ENCODE results near the gene RELB.

RELB gene

DNA sequence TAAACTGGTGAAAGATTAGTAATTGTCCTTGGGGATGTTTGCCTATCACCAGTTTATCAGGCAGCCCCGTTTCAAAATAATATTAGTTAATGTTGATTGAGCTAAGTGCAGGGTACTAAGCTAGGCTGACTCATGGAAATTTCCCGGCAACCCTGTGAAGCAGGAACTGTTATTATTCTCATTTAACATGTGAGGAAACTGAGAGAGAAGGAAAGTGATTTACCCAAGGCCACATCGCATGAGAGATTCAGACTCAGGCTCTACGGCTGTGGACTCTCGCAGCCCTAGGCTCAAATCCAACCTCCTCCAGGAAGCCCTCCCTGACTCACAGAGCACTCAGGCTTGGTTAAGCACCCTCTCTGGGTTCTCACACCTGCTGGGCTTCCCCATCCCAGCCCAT is 26.4 kb upstream of the RELB start:
- DNase-seq (ENCODE audit: low read depth, low spot score) = no peak
- Histone ChIP-seq H3K27ac (no peak overlapping the region), H3K4me3 (no peak overlapping the region), H3K9me3 (ENCODE audit: low read depth, low read length) (no peaks in the 10 kb centered on the region), H3K36me3 (ENCODE audit: insufficient read depth, low read length) (peaks cover 54% of the 10 kb centered on the region), H3K9ac (ENCODE audit: insufficient read length) (no peak overlapping the region)
- no peak for TF ChIP-seq FOXP2 (optimal IDR thresholded peaks at IDR 0.05; ENCODE audit: control extremely low read depth, extremely low read length, insufficient read depth)
- TF ChIP-seq EZH2 (IDR thresholded peaks at IDR 0.05) = no peak
- no peak for TF ChIP-seq POLR2AphosphoS5 (IDR thresholded peaks at IDR 0.05; ENCODE audit: borderline replicate concordance, low read depth, low read length)

DNA sequence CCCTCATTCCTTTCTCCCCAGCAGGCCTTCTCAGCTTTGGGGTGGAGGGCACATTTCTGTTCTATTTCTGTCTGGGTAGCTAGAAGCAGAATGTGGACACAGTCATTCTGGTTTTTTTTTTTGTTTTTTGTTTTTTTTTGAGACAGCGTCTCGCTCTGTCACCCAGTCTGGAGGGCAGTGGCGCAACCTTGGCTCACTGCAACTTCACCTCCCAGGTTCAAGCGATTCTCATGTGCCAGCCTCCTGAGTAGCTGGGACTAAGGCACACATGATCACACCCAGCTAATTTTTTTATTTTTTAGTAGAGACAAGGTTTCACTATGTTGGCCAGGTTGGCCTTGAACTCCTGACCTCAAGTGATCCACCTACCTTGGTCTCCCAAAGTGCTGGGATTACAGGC is 25.8 kb upstream of the RELB start:
- H3K27ac ChIP-seq = no peak overlapping the region
- H3K9ac ChIP-seq (ENCODE audit: insufficient read length) = no peak overlapping the region
- H3K4me3 ChIP-seq = no peak overlapping the region
- no peak for DNase-seq (ENCODE audit: low read depth, low spot score)
- H3K9me3 ChIP-seq (ENCODE audit: low read depth, low read length) = no peaks in the 10 kb centered on the region
- peaks cover 56% of the 10 kb centered on the region for H3K36me3 ChIP-seq (ENCODE audit: insufficient read depth, low read length)
- TF ChIP-seq FOXP2 (optimal IDR thresholded peaks at IDR 0.05; ENCODE audit: control extremely low read depth, extremely low read length, insufficient read depth) = no peak
- no peak for TF ChIP-seq EZH2 (IDR thresholded peaks at IDR 0.05)
- TF ChIP-seq POLR2AphosphoS5 (IDR thresholded peaks at IDR 0.05; ENCODE audit: borderline replicate concordance, low read depth, low read length) = no peak

DNA sequence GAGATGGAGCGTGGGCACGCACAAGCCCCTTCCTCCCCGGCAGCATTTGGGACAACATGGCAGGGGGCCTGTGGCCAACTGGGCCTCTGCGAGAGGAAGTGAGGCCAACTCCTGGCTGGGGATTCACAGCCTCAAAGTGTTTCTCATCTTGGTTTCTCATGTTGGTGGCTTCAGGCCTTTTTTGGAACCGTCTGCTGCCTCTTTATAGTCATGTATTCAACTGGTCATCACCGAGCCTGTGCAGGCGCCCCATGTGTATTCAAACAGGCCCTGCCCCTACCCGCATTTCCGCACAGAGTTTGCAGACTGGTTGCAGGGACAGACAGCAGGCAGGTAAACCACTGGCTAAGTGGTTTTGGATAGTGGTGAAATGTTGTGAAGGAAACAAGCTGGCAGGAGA is 17.3 kb upstream of the RELB start:
- H3K36me3 ChIP-seq (ENCODE audit: insufficient read depth, low read length) = peaks cover 16% of the 10 kb centered on the region

DNA sequence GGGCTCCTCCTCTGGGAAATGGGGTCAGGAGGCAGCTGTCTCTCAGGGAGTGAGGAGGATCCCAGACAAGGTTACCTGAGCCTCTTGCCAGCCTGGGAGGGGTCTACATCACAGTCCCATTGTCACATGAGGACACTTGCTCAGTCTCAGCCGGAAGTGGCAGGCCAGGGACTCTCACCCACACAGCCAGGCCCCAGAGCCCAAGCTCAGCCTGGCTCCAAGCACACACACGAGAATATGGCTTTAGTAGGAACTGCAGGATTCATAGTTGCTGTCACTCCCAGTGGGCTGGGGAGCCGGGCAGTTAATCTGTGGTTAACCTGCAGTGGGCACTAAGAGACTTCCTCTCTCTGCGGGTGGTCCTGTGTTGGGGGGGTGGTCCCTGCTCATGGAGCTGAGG is 15.8 kb upstream of the RELB start:
- no peak overlapping the region for H3K9ac ChIP-seq (ENCODE audit: insufficient read length)
- H3K36me3 ChIP-seq (ENCODE audit: insufficient read depth, low read length) = peaks cover 5% of the 10 kb centered on the region; the same call in 1 of the 2 replicates
- TF ChIP-seq EZH2 (IDR thresholded peaks at IDR 0.05) = no peak
- DNase-seq (ENCODE audit: low read depth, low spot score) = no peak
- no peak overlapping the region for H3K27ac ChIP-seq
- no peaks in the 10 kb centered on the region for H3K9me3 ChIP-seq (ENCODE audit: low read depth, low read length)
- H3K4me3 ChIP-seq = no peak overlapping the region

More for the DNA sequence above, 17.3 kb upstream of the RELB start:
- Histone ChIP-seq H3K9ac (ENCODE audit: insufficient read length) (no peak overlapping the region), H3K4me3 (no peak overlapping the region), H3K27ac (no peak overlapping the region), H3K9me3 (ENCODE audit: low read depth, low read length) (no peaks in the 10 kb centered on the region)
- no peak for TF ChIP-seq EZH2 (IDR thresholded peaks at IDR 0.05)
- no peak for TF ChIP-seq POLR2AphosphoS5 (IDR thresholded peaks at IDR 0.05; ENCODE audit: borderline replicate concordance, low read depth, low read length)
- no peak for TF ChIP-seq FOXP2 (optimal IDR thresholded peaks at IDR 0.05; ENCODE audit: control extremely low read depth, extremely low read length, insufficient read depth)
- no peak for DNase-seq (ENCODE audit: low read depth, low spot score)

DNA sequence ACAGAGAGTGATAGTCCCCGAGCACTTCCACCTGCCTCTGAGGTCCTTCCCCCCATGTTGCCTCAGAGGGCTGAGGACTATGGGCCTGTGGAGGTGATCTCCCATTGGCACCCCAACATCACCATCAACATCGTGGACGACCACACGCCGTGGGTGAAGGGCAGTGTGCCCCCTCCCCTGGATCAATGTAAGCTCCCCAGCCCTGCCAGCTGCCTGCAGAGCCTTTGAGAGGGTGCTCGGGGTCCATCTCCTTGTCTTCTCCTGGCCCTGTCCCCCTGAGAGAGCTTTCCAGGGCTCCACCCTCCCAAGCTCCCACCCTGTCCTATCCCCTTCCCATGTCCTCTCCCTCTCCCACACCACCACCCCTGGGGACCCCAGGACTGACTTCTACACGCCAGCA is 14.9 kb upstream of the RELB start:
- Histone ChIP-seq H3K27ac (no peak overlapping the region), H3K36me3 (ENCODE audit: insufficient read depth, low read length) (peaks cover 5% of the 10 kb centered on the region; the same call in 1 of the 2 replicates), H3K4me3 (no peak overlapping the region), H3K9ac (ENCODE audit: insufficient read length) (no peak overlapping the region), H3K9me3 (ENCODE audit: low read depth, low read length) (no peaks in the 10 kb centered on the region)
- TF ChIP-seq FOXP2 (optimal IDR thresholded peaks at IDR 0.05; ENCODE audit: control extremely low read depth, extremely low read length, insufficient read depth) (no peak), POLR2AphosphoS5 (IDR thresholded peaks at IDR 0.05; ENCODE audit: borderline replicate concordance, low read depth, low read length) (no peak), EZH2 (IDR thresholded peaks at IDR 0.05) (no peak)
- DNase-seq (ENCODE audit: low read depth, low spot score) = no peak

DNA sequence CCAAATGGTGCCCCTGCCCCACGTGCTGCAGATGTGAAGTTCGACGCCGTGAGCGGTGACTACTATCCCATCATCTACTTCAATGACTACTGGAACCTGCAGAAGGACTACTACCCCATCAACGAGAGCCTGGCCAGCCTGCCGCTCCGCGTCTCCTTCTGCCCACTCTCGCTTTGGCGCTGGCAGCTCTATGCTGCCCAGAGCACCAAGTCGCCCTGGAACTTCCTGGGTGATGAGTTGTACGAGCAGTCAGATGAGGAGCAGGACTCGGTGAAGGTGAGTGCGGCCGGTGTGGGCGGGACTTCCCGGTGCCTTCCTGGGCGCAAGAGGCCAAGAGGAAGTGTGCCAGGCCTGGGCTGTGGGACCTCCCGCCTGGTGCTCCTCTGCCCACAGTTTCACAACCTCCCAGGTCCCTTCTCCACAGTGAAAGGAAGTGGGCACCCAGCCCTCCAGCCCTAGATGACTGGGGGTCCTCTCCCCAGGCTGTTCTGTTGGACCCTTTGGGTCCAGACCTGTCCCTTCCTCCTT is 14.1 kb upstream of the RELB start:
- Histone ChIP-seq H3K36me3 (ENCODE audit: insufficient read depth, low read length) (peaks cover 5% of the 10 kb centered on the region; the same call in 1 of the 2 replicates), H3K9ac (ENCODE audit: insufficient read length) (no peak overlapping the region), H3K27ac (no peak overlapping the region), H3K4me3 (no peak overlapping the region), H3K9me3 (ENCODE audit: low read depth, low read length) (no peaks in the 10 kb centered on the region)
- TF ChIP-seq POLR2AphosphoS5 (IDR thresholded peaks at IDR 0.05; ENCODE audit: borderline replicate concordance, low read depth, low read length) (no peak), EZH2 (IDR thresholded peaks at IDR 0.05) (no peak), FOXP2 (optimal IDR thresholded peaks at IDR 0.05; ENCODE audit: control extremely low read depth, extremely low read length, insufficient read depth) (no peak)
- DNase-seq (ENCODE audit: low read depth, low spot score) = no peak

DNA sequence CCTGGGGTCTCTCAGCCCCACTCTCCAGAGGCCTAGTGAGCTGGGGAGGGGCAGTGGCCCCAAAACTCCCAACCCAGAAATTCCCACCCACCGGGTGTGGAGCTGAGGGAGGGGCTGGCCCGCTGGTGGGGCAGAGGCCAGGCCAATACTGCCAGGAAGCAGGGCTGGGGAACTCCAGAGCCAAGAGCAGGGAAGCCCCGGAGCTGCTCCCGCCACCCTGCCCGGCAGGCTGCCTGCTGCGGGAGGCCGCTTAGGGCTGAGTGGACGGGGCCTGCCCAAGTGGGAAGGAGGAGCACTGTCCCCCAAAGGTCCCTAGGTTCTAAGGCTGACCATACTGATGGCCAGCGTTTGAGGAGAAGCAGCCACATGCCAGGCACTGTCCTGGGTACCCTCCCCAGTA is 13.0 kb upstream of the RELB start:
- no peak for DNase-seq (ENCODE audit: low read depth, low spot score)
- no peak overlapping the region for H3K9ac ChIP-seq (ENCODE audit: insufficient read length)
- peaks cover 5% of the 10 kb centered on the region; the same call in 1 of the 2 replicates for H3K36me3 ChIP-seq (ENCODE audit: insufficient read depth, low read length)
- no peak overlapping the region for H3K27ac ChIP-seq
- TF ChIP-seq EZH2 (IDR thresholded peaks at IDR 0.05) = no peak
- TF ChIP-seq FOXP2 (optimal IDR thresholded peaks at IDR 0.05; ENCODE audit: control extremely low read depth, extremely low read length, insufficient read depth) = no peak
- no peak for TF ChIP-seq POLR2AphosphoS5 (IDR thresholded peaks at IDR 0.05; ENCODE audit: borderline replicate concordance, low read depth, low read length)
- no peaks in the 10 kb centered on the region for H3K9me3 ChIP-seq (ENCODE audit: low read depth, low read length)
- H3K4me3 ChIP-seq = no peak overlapping the region

DNA sequence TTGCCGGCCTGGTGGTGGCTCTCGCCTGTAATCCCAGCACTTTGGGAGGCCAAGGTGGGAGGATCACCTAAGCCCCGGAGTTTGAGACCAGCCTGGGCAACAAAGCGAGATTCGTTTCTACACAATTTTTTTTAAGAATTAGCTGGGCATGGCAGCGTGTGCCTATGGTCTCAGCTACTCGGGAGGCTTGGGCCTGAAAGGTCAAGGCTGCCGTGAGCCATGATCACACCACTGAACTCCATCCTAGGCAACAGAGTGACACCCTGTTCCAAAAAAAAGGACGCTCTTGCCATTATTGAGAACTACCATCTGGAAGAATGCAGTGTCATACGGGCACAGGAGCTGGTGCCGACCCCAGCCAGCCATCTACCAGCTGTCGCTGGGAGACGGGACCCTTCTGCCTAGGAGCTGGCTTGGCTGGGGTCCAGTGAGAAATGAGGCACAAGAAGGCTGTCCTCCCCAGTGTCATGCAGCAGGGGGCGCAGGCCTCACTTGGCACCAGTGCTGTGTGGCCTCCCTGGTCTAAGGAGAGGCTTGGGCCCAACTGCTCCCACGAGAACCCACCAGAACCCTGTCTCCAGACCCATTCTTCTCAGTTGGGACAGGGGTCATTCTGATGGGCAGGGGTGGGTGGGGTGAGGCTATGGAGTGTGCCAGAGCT is 12.2 kb upstream of the RELB start:
- TF ChIP-seq POLR2AphosphoS5 (IDR thresholded peaks at IDR 0.05; ENCODE audit: borderline replicate concordance, low read depth, low read length) (no peak), FOXP2 (optimal IDR thresholded peaks at IDR 0.05; ENCODE audit: control extremely low read depth, extremely low read length, insufficient read depth) (no peak), EZH2 (IDR thresholded peaks at IDR 0.05) (no peak)
- Histone ChIP-seq H3K9me3 (ENCODE audit: low read depth, low read length) (no peaks in the 10 kb centered on the region), H3K4me3 (no peak overlapping the region), H3K36me3 (ENCODE audit: insufficient read depth, low read length) (peaks cover 5% of the 10 kb centered on the region; the same call in 1 of the 2 replicates), H3K27ac (no peak overlapping the region), H3K9ac (ENCODE audit: insufficient read length) (no peak overlapping the region)
- no peak for DNase-seq (ENCODE audit: low read depth, low spot score)

DNA sequence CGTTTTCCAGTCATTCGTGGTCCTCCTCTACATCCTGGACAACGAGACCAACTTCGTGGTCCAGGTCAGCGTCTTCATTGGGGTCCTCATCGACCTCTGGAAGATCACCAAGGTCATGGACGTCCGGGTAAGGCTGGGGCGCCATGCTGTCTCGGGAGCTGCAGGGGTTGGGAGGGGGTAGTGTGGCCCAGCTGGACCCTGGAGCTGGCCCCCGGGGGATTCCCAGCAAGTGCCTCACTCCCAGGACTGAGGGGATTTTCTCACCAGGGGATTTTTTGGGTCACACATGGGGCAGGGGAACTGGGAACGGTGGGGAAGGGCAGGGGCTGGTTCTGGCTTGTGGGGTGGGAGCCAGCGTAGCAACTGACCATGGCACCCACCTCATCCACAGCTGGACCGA is 10.8 kb upstream of the RELB start:
- no peak overlapping the region for H3K4me3 ChIP-seq
- no peak overlapping the region for H3K9ac ChIP-seq (ENCODE audit: insufficient read length)
- TF ChIP-seq POLR2AphosphoS5 (IDR thresholded peaks at IDR 0.05; ENCODE audit: borderline replicate concordance, low read depth, low read length) (no peak), EZH2 (IDR thresholded peaks at IDR 0.05) (no peak), FOXP2 (optimal IDR thresholded peaks at IDR 0.05; ENCODE audit: control extremely low read depth, extremely low read length, insufficient read depth) (no peak)
- no peak overlapping the region for H3K27ac ChIP-seq
- H3K9me3 ChIP-seq (ENCODE audit: low read depth, low read length) = no peaks in the 10 kb centered on the region
- DNase-seq (ENCODE audit: low read depth, low spot score) = no peak
- no peaks in the 10 kb centered on the region; the same call in 1 of the 2 replicates for H3K36me3 ChIP-seq (ENCODE audit: insufficient read depth, low read length)
